OCI-LY7 (cell line): Measurements from ENCODE around the gene RASAL1.

Experiments
- EZH2phosphoT487 ChIP-seq: fragments of 200-600 bp; sonication (generic); IDR thresholded peaks from 2 replicates; pipeline ENCODE4 v1.6.1; 2018; ENCODE audit warnings: low read depth, borderline replicate concordance, mild to moderate bottlenecking, mixed run types, antibody characterized with exemption, low read length, moderate library complexity, mixed read lengths
- TF ChIP-seq, protein P1 (sequence below): fragments of 200-600 bp; sonication (generic); conservative IDR thresholded peaks from 2 replicates; pipeline ENCODE4 v1.5.1; 2014; ENCODE audit warnings: mild to moderate bottlenecking, antibody characterized with exemption, low read length, moderate library complexity, mixed read lengths

DNA sequence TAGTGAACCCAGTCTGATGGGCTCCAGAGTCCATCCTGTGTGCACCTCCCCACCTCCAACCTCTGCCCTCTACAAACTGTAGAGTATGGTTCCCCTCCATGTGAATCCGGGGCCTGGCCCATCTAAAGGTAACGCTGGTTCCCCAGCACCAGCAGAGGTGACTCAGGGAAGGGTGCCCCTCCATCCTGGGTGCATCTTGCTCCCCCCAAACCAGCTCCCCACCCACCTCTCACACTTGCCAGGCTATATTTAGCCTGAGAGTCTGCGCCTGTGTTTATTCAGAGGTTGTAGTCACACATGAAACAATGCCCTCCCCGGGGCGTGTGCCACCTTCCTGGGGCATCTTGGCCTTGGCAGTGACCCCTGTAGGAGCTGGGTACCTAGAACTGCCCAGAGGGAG is 26.2 kb downstream of the RASAL1 start:
- TF ChIP-seq, protein P1, sequence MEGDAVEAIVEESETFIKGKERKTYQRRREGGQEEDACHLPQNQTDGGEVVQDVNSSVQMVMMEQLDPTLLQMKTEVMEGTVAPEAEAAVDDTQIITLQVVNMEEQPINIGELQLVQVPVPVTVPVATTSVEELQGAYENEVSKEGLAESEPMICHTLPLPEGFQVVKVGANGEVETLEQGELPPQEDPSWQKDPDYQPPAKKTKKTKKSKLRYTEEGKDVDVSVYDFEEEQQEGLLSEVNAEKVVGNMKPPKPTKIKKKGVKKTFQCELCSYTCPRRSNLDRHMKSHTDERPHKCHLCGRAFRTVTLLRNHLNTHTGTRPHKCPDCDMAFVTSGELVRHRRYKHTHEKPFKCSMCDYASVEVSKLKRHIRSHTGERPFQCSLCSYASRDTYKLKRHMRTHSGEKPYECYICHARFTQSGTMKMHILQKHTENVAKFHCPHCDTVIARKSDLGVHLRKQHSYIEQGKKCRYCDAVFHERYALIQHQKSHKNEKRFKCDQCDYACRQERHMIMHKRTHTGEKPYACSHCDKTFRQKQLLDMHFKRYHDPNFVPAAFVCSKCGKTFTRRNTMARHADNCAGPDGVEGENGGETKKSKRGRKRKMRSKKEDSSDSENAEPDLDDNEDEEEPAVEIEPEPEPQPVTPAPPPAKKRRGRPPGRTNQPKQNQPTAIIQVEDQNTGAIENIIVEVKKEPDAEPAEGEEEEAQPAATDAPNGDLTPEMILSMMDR = no peak
- TF ChIP-seq EZH2phosphoT487 = no peak
